HepG2 (cell line): ENCODE results near the gene BLVRA. TPM values are rescaled to one million over a fixed set of nuclear protein-coding genes. Genes with fewer than 3 reads are reported as not detected.
A peak's percentile ranks its signal among the peaks of the same experiment; 100 is the strongest.

Experiments used
- ELF1 ChIP-seq: sonication (generic); formaldehyde crosslinking; IDR thresholded peaks from 2 replicates; pipeline ENCODE4 v1.4.0; 2020; ENCODE audit warnings: missing genetic modification reagents
- NR0B2 ChIP-seq: sonication (generic); formaldehyde crosslinking; IDR thresholded peaks from 2 replicates; pipeline ENCODE4 v1.4.0; 2020; ENCODE audit warnings: mild to moderate bottlenecking, missing genetic modification reagents
- TBP ChIP-seq: sonication (generic); formaldehyde crosslinking; IDR thresholded peaks from 2 replicates; pipeline ENCODE4 v1.5.0; 2020; ENCODE audit warnings: missing genetic modification reagents
- TFDP2 ChIP-seq: sonication (generic); formaldehyde crosslinking; IDR thresholded peaks from 2 replicates; pipeline ENCODE4 v1.4.0; 2020; ENCODE audit warnings: missing genetic modification reagents
- ZBTB2 ChIP-seq: sonication (generic); formaldehyde crosslinking; IDR thresholded peaks from 2 replicates; pipeline ENCODE4 v1.8.0; 2022; ENCODE audit warnings: low read depth, missing genetic modification reagents
- ZBTB40 ChIP-seq, 2 experiments: fragments of 450-650 bp in 1 of 2; sonication (generic) in 1 of 2; formaldehyde crosslinking in 1 of 2; IDR thresholded peaks; 2 replicates each; pipeline versions ENCODE4 v1.6.1 to v1.8.0; 2016 to 2022; ENCODE audit warnings: antibody characterized with exemption in 1 of 2, mild to moderate bottlenecking in 1 of 2, missing genetic modification reagents in 1 of 2
- ZC3H13 ChIP-seq: sonication (generic); formaldehyde crosslinking; IDR thresholded peaks from 2 replicates; pipeline ENCODE4 v1.8.1; 2023; ENCODE audit warnings: mild to moderate bottlenecking, missing genetic modification reagents, moderate library complexity
- ZNF224 ChIP-seq: sonication (generic); formaldehyde crosslinking; IDR thresholded peaks from 2 replicates; pipeline ENCODE4 v1.5.0; 2020; ENCODE audit warnings: mild to moderate bottlenecking, missing genetic modification reagents
- ZNF232 ChIP-seq: sonication (generic); formaldehyde crosslinking; IDR thresholded peaks from 2 replicates; pipeline ENCODE4 v1.4.0; 2020; ENCODE audit warnings: missing genetic modification reagents, borderline replicate concordance
- ZNF33A ChIP-seq: sonication (generic); formaldehyde crosslinking; IDR thresholded peaks from 2 replicates; pipeline ENCODE4 v1.5.1; 2020; ENCODE audit warnings: missing genetic modification reagents, mild to moderate bottlenecking, moderate library complexity, borderline replicate concordance
- ZNF382 ChIP-seq: sonication (generic); formaldehyde crosslinking; IDR thresholded peaks from 2 replicates; pipeline ENCODE4 v1.5.0; 2020; ENCODE audit warnings: missing genetic modification reagents, mild to moderate bottlenecking, borderline replicate concordance
- ZNF430 ChIP-seq: sonication (generic); formaldehyde crosslinking; IDR thresholded peaks from 2 replicates; pipeline ENCODE4 v1.9.0; 2021; ENCODE audit warnings: mild to moderate bottlenecking, missing genetic modification reagents
- ZNF724P ChIP-seq: sonication (generic); formaldehyde crosslinking; IDR thresholded peaks from 2 replicates; pipeline ENCODE4 v1.8.0; 2022; ENCODE audit warnings: missing genetic modification reagents, borderline replicate concordance
- ZNF800 ChIP-seq: sonication (generic); formaldehyde crosslinking; IDR thresholded peaks from 2 replicates; pipeline ENCODE4 v1.4.0; 2020; ENCODE audit warnings: missing genetic modification reagents
- polyA plus RNA-seq, 8 experiments: library from polyadenylated mRNA; depleted of rRNA in 3 of 8; stranded (reverse) in 7 of 8; unstranded in 1 of 8; fragments of >200 nt; fragmentation: Illumina TruSeq in 4 of 8; extraction: Trizol in 4 of 8; gene quantifications; 2 replicates each; pipeline versions ENCODE4 v1.2.1 to v1.2.3, GENCODE V29; 2011 to 2016; ENCODE audit warnings: low read depth in 4 of 8, missing spikeins in 1 of 8, mixed read lengths in 1 of 8; ENCODE audit not compliant: insufficient read depth in 1 of 8
- total RNA-seq, 5 experiments: library from RNA; depleted of rRNA; stranded (reverse); fragments of >200 nt; fragmentation: Illumina TruSeq; extraction: Trizol; gene quantifications; 2 replicates each; pipeline ENCODE4 v1.2.3, GENCODE V29; 2016; ENCODE audit warnings: low read depth in 1 of 5

Gene BLVRA
- total and polyA plus RNA-seq, 2 of the 13 experiments (the other 11 are each of a cell fraction or from before 2014, with no cell fraction given): 39.2 to 64.2 TPM

GRCh38 chr7:43764807-43765491, 6.5 kb downstream of the BLVRA start (continued):
- TF ChIP-seq ZBTB2: no peak
- no peak for TF ChIP-seq TBP (CRISPR knock-in tag)
- TF ChIP-seq ELF1 (CRISPR knock-in tag): no peak
- TF ChIP-seq ZNF382 (CRISPR knock-in tag): no peak
- 0 out of 2 replicates have a peak, but pooled peaks have one; percentile 21 for TF ChIP-seq TFDP2 (CRISPR knock-in tag)
- TF ChIP-seq ZNF232: no peak
- 0 out of 2 replicates have a peak, but pooled peaks have one; percentile 50 for TF ChIP-seq ZNF224 (CRISPR knock-in tag)
- TF ChIP-seq ZNF724P (CRISPR knock-in tag): no peak
- TF ChIP-seq ZBTB40 (IDR thresholded peaks at IDR 0.05): no peak
- TF ChIP-seq ZBTB40 (CRISPR knock-in tag; IDR thresholded peaks at IDR 0.05): no peak
- no peak for TF ChIP-seq ZNF33A (CRISPR knock-in tag)
- no peak for TF ChIP-seq ZC3H13 (CRISPR knock-in tag)
- TF ChIP-seq ZNF800 (CRISPR knock-in tag): no peak
- no peak for TF ChIP-seq ZNF430 (CRISPR knock-in tag)
- TF ChIP-seq NR0B2 (CRISPR knock-in tag): no peak
